ENCODE data around the gene UTP14A.
"Not testable (repeated sequence)": the region's sequence is repeated elsewhere in the genome, so short reads cannot be mapped to it uniquely, and the experiment has no call there.

UTP14A gene, protein sequence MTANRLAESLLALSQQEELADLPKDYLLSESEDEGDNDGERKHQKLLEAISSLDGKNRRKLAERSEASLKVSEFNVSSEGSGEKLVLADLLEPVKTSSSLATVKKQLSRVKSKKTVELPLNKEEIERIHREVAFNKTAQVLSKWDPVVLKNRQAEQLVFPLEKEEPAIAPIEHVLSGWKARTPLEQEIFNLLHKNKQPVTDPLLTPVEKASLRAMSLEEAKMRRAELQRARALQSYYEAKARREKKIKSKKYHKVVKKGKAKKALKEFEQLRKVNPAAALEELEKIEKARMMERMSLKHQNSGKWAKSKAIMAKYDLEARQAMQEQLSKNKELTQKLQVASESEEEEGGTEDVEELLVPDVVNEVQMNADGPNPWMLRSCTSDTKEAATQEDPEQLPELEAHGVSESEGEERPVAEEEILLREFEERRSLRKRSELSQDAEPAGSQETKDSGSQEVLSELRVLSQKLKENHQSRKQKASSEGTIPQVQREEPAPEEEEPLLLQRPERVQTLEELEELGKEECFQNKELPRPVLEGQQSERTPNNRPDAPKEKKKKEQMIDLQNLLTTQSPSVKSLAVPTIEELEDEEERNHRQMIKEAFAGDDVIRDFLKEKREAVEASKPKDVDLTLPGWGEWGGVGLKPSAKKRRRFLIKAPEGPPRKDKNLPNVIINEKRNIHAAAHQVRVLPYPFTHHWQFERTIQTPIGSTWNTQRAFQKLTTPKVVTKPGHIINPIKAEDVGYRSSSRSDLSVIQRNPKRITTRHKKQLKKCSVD

DNA sequence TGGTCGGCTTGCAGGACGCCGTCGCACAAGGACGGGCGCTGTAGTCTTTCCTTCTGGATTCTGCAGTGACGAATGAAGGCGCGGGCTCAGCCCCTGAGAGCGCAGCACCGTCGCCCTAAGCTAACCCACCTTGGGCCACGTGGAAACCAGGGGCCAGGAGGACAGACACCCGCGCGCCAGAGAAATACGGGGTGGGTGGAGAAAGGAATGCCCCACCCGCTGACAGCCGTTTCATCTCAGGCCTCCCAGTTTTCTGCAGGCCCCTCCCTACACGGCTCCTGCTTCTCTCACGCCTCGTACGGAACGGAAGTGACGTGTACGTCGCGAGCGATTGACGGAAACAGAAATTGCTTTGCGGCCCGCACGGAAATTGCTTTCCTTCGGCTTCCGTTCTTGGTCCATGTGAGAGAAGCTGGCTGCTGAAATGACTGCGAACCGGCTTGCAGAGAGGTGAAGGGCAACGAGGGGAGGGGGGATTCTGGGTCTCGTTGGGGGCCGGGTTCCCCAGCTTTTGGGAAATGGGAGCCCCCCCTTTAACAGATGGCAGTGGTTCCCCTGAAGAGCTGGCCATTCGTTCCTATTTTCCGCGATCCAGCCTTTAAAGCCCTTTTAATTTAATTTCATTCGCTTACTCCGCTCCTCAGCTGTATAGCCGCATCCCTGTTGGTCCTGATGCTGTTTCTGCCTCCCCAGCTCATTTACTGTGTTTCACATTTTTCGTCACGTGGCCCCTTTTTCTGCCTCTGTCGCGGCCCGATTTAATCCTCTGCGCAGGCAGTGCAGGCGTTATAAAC, at the start of gene UTP14A:
Gene UTP14A, plus strand, starts transcription at position 378 of the 794 bp plus-strand sequence. Its CDS starts 47 bp downstream, at position 425.
- DNase-seq, result peak; percentile 63 to 83 (median 74)

DNA sequence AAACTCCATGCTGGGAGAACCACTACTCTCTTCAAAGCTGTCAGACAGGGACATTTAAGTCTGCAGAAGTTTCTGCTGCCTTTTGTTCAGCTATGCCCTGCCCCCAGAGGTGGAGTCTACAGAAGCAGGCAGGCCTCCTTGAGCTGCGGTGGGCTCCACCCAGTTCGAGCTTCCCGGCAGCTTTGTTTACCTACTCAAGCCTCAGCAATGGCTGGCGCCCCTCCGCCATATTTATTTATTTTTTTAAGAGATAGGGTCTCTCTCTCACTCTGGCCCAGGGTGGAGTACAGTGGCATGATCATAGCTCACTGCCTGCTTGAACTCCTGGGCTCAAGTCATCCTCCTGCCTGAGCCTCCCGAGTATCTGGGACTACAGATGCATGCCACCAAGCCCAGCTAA, 46.8 kb upstream of the UTP14A start:
- not testable (repeated sequence) for DNase-seq

DNA sequence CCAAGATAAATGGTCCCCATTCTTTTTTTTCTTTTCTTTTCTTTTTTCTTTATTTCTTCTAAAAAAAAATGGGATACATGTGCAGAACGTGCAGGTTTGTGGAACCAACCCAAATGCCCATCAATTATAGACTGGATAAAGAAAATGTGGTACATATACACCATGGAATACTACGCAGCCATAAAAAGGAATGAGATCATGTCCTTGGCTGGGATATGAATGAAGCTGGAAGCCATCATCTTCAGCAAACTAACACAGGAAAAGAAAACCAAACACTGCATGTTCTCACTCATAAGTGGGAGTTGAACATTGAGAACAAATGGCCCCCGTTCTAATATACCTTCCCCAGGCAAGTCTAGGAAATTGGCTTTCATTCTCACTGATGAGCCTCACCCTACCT, 39.6 kb upstream of the UTP14A start:
- not testable (repeated sequence) for DNase-seq

DNA sequence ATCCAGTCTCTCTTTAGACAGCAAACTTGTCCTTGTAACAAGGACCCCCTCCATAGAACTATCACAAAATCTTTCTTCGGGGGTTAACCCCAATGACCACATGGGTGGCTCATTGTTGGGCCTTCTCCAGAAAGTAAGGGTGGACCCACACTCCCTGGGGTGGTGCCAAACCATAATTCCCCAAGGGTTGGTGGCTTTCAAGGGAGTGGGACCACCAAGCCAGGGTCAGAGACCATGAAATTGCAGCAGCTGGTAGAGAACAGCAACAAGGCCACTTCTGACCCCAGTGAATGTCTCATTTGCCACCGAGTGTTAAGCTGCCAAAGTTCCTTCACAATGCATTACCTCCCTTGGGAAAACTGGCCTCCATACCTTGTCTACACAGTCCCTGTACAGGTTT, 33.4 kb upstream of the UTP14A start:
- no peak for DNase-seq

DNA sequence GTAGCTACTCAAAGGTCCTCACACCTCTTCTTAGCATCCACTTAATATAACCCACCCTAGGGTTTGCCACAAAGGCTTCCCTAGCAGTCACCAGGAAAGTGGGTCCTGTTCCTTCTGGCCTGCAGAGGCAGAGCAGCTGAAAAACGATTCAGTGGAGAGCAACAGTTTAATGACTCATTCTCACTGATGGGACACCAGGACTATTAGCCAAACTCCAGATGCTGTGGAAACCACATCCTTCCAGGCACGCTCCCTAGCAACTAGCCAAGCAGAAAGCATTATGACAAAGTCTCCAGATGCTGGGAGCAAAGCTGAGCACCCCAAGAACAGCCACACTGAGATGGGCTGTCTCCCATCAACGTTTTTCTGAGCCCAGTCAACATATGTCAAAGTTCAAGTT, 30.3 kb upstream of the UTP14A start:
- DNase-seq, result no peak

DNA sequence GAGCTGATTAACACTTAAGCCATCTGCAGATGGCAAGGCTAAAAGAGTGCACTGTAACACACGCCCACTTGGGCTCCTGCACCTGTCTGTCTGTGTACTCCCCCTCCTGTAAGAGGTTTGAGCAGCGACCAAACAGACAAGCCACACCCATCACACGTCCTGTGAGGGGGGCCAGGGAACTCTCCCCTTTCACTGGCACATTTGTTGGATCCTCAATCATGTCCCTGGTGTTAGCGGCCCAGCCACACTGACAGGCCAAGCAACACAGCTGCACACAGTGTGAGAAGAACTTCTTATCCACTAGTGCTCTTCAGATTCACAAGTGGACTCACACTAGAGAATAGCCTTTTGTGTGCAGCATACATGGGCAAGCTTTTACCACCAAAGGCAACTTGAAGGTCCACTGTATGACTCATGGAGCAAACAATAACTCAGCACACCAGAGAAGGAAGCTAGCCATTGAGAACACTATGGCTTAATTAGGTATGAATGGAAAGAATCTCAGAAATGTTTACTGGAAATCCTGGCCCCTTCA, 29.1 kb upstream of the UTP14A start:
- DNase-seq, result no peak

DNA sequence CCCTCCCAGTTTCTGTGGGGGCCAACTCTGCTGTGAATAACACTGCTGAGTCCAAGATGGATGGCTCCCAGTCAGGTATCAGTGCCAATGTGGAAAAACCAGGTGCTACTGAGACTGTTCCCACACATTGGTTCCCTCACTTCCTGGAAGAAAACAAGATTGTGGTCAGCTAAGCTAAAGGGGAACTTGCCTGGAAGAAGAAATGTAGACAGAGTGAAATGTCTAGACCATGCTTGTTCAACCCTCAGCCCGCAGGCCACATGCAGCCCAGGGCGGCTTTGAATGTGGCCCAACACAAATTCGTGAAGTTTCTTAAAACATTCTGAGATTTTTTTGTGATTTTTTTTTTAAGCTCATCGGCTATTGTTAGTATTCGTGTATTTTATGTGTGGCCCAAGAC, 28.6 kb upstream of the UTP14A start:
- no peak for DNase-seq

DNA sequence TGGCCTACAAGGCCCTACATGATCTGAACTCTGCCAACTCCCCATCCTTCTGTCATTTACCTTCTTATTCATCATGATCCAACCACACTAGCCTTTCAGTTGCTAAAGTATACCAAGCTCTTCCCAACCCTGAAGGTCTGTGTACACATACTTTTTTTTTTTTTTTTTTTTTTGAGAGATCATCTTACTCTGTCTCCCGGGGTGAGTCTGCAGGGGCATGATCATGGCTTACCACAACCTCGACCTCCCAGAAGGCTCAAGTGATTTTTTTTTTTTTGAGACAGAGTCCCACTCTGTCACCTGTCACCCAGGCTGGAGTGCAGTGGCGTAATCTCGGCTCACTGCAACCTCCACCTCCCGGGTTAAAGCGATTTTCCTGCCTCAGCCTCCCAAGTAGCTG, 5.9 kb upstream of the UTP14A start:
- no peak for DNase-seq

DNA sequence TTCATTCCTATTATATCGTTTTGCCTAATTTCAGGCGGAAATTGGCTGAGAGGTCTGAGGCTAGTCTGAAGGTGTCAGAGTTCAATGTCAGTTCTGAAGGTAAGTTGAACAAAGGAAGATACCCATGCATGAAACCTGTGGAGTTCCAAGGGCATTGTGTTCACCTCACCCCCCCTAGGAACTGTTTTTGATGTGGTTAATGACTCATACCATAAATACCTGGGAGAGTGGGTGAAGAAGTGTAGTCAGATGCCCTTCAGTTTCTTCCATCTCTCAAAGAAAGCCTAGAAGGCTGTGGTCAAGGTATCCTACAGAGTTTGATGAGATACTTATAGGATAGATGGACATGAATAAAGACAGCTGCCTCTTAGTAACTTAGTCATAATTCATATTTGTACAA, 2.7 kb downstream of the UTP14A start:
- no peak for DNase-seq

DNA sequence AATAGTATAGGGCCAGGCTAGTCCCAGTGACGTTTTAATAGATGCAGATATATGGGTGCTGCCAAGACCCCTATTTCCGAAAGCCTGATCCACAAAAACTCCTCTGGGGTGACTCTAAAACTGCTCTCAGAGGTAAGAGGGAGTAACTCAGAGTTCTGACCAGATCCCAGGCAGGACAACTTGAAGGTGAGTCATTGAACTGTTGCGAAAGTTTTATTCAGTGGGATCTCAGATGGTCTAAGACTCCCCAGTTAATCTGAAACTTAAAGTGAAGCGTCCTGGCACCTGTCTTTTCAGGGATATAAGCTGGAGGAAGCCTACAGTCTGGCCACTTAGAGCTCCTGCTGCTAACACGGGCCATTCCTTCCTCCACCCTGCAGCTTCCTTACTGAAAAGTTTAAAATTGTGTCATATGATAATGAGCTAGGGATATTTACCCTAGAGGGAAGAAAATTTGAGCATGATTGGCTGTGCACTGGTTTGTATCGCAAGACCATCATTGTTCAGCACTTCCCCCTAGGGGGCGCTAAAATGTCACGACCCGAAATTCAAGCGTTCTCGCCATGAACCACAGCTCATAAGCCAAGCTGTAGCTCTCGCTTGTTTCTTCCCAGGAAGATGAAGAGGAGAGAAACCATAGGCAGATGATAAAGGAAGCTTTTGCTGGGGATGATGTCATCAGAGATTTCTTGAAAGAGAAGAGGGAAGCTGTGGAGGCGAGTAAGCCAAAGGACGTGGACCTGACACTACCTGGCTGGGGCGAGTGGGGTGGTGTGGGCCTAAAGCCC, 19.5 kb downstream of the UTP14A start:
- peak; percentile 15 to 76 (median 56) for DNase-seq

DNA sequence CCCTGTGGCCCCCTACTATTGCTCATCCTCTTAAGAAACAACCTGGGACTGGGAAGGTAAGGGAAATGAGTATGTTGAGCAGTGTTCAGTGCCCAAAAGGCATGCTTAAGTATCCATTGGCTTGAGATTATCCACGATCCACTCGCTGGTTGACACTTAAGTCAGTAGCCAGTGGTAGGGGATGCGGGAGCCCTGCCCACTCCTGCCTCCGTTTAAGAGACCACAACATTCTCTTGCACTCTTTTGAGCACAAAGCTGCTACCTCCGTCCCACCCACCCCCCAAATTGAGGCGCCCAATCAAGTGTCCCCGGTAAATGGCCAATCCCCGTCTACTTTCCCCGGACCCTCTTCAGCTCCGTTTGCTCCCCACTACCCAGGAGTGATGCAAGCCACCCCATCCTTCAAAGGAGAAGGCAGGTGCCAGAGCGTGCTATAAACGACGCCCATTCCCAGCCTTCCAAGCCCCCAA, 25.0 kb downstream of the UTP14A start:
- DNase-seq, result no peak

DNA sequence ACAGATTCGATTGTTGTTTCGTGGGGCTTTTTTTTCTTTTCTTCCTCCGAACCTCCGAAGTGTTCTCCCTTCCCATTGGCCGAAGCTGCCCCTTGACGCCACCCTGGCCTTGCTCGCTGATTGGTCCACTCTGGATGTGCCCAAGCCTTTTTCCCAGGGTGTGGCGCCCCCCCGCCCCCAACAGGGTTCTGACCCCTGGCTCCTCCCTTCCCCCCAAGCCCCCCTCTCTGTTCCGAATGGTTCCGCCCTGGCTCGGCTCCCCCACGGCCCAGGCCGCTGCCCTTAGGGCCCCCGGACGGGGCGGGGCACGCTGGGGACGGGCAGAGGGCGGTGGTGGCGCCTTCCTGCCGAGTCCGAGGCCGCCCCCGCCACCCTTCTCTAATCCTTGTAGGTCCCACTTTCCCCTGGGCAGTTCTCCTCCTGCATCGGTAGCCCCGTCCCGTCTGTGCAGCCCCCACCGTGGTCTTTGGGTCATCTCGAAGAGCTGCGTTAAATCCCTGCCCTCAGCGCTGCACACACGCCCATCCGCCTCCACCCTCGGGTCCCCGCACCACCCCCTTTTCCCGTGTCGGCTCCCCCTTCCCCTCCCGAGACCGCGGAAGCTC, 25.5 kb downstream of the UTP14A start:
- DNase-seq, result peak; percentile 18 to 59 (median 51)

DNA sequence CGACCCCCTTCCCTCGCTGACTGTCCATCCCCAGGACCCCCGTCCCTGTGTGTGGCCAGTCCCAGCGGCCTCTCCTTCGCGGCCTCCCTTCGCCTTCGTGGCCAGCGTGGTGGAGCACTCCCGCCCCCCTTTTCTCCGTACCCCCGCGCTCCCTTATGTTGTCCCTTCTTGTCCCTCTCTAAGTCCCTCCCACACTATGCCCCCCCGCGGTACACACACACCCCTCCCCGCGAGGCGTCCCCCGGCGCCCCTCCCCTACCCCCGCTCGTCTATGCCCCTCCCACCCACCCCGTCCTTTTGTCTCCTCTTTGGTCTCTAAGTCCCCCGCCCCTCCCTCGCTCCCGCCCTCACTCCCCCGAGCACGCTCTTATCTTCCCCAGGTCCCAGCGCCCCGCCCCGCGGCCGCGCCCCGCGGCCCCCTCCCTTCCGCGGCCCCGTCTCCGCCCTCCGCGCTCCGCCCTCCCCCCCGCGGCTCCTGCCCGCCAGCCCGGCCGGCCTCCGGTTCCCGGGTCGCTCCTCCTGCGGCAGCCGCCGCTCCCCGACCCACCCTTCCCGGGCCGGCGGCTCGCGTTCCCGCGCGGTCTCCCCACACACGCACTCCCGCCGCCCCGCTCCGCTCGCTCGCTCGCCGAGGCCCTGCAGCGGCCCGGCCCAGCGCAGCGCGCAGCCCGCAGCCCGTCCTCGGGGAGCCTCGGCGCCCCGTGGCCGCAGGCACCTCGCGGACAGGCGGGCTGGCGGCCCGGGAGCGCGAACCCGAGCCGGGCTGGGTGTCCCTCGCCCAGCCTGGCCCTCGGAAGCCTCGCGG, 26.3 kb downstream of the UTP14A start:
- DNase-seq, result peak; percentile 45 to 83 (median 72)

DNA sequence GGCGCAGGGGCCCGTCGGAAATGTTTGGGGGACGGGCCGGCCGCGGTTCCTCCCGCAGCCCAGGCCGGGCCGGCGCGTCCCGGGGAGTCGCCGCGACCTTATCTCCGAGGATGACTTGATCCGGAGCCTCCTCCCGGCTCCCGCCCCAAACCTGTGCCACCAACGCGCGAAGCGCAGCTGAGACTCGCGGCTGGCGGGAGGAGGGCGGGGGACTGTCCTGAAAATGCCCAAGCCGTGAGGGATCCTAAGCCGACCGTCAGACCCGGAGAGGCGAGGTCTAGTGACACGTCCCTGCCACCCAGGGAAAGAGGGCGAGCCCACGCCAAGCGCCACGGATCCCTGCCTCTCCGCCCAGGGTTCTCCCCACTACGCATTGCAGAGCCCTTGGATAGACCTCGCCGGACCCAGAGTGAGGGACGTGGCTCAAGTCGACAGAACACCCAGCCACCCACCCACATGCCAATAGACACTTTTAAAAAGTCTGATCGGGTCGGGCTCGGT, 26.9 kb downstream of the UTP14A start:
- DNase-seq, result peak in 2 of 6 experiments; percentile 4 to 9

DNA sequence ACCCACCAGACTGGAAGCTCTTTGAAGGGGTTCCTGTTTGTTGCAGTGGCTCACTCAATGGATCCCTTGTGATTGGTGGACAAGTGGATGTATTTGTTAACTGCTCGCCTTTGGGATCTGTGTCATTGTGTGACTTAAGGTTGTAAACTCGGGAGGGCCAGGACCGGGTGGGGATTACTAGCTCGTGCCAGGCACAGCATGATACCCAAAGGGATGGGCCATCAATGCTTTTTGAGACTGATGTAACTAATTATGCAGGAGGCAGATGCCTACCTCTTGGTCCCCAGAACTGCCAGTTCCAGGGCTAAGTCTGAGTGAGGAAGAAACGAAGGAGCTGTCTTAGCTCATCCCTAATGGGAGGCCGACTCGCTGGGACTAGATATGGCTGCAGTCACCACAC, 27.7 kb downstream of the UTP14A start:
- DNase-seq, result no peak

DNA sequence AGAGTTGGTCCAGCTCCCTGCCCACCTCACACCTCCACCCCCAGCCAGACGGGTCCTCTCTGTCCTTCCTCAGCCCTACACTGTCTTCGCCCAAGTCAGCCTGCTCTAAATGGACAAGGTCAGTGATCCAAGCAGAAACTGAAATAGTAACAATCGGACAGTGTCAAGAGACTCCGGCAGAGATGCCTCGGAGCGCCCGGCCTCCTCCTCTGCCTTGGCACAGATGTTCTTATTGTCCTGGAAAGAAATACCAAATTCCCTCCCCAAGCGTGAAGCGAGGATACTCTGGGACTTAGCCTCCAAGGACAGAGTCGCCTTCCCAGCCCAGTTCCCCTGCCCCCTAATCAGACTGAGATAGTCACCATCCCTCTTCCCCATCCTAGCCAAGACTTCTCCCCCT, 28.5 kb downstream of the UTP14A start:
- DNase-seq, result no peak

DNA sequence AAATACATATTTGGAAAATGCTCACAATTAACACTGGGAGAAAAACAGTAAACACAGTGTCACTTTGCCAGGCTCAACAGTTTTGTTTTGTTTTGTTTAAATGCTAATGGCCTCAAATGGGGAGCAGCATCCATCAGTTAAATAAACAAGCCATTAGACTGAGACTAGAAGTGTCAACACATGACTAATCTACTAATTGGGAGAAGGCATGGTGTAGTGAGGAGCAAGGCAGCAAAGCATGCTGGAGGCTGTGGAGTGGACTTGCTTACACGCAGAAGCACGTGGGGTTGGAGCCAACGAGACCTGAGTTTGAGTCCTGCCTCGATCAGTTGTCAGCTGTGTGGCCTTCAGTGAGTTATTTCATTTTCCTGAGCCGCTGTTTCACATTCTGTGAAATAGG, 29.0 kb downstream of the UTP14A start:
- DNase-seq, result no peak

DNA sequence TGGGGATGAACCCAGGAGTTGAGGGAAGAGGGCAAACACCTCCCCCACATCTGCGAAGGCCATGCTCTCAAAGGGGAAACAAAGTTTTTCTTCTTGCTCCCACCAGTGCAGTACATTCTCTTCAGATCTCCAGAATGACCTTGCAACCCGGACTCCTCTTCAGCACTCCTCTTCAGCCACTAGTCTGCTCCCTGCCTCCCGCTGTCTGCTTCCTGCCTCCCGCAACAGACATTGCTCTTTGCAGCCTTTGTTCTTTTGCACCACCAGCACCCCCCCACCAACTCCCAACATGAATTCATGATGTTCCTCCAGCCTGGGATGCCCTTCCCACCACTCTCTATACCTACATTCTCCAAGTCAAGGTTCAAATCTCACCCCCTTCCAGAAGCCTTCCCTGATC, 32.1 kb downstream of the UTP14A start:
- no peak for DNase-seq

DNA sequence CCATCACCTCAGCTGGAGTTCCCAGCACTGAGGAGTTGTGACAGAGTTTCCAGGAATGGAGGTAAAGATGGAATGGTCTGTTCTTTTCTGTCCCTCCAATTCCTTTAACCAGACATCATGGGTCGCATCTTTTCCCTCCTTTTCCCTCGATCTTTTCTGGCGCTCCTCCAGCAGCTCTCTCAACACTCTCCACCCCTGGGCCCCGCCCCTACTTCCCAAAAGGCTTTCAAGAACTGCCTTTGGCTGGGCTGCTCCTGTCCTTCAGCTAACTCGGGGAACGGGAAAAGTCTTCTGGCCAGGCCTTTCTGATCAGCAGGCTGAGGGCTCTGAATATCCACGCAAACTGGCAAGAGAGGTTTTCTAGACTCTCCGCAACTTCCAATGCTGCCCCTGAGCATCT, 34.0 kb downstream of the UTP14A start:
- no peak for DNase-seq

DNA sequence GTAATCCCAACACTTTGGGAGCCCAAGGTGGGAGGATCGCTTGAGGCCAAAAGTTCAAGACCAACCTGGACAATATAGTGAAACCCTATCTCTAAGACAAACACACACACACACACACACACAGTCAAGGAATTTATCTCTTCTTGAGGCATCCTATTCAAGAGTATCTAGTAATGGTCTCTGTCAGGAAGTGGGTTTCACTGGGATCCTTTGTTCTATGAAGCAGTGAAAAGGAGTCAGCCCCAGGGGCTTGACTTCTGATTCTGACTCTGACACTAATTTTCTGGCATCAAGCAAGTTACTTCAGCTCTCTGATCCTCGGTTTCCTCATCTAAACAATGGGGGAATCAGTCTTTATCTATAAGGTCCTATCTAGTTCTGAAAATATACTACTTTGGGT, 34.8 kb downstream of the UTP14A start:
- DNase-seq, result no peak

DNA sequence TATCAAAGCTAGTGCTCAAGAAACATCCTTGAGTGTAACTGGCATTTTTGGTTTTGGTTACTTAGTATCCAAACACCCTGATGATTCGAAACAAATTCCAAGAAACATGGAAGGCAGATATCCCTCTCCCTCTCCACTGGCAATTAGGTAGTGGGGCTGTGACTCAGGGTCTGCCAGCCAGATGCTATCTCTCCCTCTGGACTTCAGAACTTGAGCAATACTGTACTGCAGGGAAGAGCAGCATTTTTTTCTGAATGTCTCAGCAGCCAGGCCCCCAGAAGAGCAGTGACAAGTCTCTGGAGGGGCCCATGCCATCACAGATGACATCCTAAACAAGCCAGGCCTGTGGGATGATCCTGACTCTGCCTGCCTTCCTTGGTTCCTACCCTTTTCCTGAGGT, 39.2 kb downstream of the UTP14A start:
- DNase-seq, result no peak

Data from stimulated activated naive CD4-positive, alpha-beta T cell (primary cell).